ENCODE data around the gene ABI3. TPM values are rescaled to one million over a fixed set of nuclear protein-coding genes. Genes with fewer than 3 reads are reported as not detected.

Gene ABI3
- total RNA-seq, 1 donor from 2014 or later = 0.77 TPM

GRCh38 chr17:49214676-49215360 lies 4.3 kb downstream of the ABI3 start:
- H3K36me3 ChIP-seq (ENCODE audit: insufficient read depth, low read length) = no peaks in the 10 kb centered on the region
- no peaks in the 10 kb centered on the region for H3K9me3 ChIP-seq (ENCODE audit: insufficient read depth, low read depth, low read length)
- no peak overlapping the region for H3K4me2 ChIP-seq (ENCODE audit: low read length)
- no peak overlapping the region for H2AFZ ChIP-seq (ENCODE audit: low read depth, low read length)
- Mint-ChIP-seq H3K4me3 (ENCODE audit: unreplicated experiment) (peak overlapping the region; percentile 58), H3K9me3 (ENCODE audit: unreplicated experiment) (no peaks in the 10 kb centered on the region), H3K4me1 (ENCODE audit: low read depth, unreplicated experiment) (peaks cover 6% of the 10 kb centered on the region), H3K27me3 (ENCODE audit: low read depth, unreplicated experiment) (peaks cover 28% of the 10 kb centered on the region), H3K27ac (ENCODE audit: unreplicated experiment) (no peak overlapping the region), H3K36me3 (ENCODE audit: low read depth, unreplicated experiment) (peaks cover 2% of the 10 kb centered on the region)
- no peak for FAIRE-seq
- H3K27ac ChIP-seq (ENCODE audit: low read depth, low read length) = no peak overlapping the region
- no peaks in the 10 kb centered on the region for H4K20me1 ChIP-seq (ENCODE audit: insufficient read depth, low read length)
- H3K4me1 ChIP-seq (ENCODE audit: insufficient read depth, low read length) = peaks cover 5% of the 10 kb centered on the region
- H3K9ac ChIP-seq (ENCODE audit: low read length) = no peak overlapping the region
- H3K4me3 ChIP-seq (ENCODE audit: insufficient read depth, low read depth, low read length) = no peak overlapping the region
- no peaks in the 10 kb centered on the region for H3K79me2 ChIP-seq (ENCODE audit: insufficient read depth, low read length)
- DNase-seq (ENCODE audit: low read depth) = no peak
- no peaks in the 10 kb centered on the region for H3K27me3 ChIP-seq (ENCODE audit: insufficient read depth, low read length)
- TF ChIP-seq, protein P1, sequence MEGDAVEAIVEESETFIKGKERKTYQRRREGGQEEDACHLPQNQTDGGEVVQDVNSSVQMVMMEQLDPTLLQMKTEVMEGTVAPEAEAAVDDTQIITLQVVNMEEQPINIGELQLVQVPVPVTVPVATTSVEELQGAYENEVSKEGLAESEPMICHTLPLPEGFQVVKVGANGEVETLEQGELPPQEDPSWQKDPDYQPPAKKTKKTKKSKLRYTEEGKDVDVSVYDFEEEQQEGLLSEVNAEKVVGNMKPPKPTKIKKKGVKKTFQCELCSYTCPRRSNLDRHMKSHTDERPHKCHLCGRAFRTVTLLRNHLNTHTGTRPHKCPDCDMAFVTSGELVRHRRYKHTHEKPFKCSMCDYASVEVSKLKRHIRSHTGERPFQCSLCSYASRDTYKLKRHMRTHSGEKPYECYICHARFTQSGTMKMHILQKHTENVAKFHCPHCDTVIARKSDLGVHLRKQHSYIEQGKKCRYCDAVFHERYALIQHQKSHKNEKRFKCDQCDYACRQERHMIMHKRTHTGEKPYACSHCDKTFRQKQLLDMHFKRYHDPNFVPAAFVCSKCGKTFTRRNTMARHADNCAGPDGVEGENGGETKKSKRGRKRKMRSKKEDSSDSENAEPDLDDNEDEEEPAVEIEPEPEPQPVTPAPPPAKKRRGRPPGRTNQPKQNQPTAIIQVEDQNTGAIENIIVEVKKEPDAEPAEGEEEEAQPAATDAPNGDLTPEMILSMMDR (IDR thresholded peaks at IDR 0.05; ENCODE audit: insufficient read depth, low read depth, low read length) = no peak
- TF ChIP-seq EZH2 (IDR thresholded peaks at IDR 0.05; ENCODE audit: insufficient read depth, low read length) = no peak

- Histone ChIP-seq H3K27me3 (ENCODE audit: insufficient read depth, low read length) (peaks cover 2% of the 10 kb centered on the region), H3K9ac (ENCODE audit: low read length) (no peak overlapping the region), H3K27ac (ENCODE audit: low read depth, low read length) (no peak overlapping the region), H3K4me2 (ENCODE audit: low read length) (no peak overlapping the region), H3K4me3 (ENCODE audit: insufficient read depth, low read depth, low read length) (no peak overlapping the region), H2AFZ (ENCODE audit: low read depth, low read length) (no peak overlapping the region), H3K36me3 (ENCODE audit: insufficient read depth, low read length) (no peaks in the 10 kb centered on the region), H3K4me1 (ENCODE audit: insufficient read depth, low read length) (no peaks in the 10 kb centered on the region), H4K20me1 (ENCODE audit: insufficient read depth, low read length) (no peaks in the 10 kb centered on the region), H3K9me3 (ENCODE audit: insufficient read depth, low read depth, low read length) (no peaks in the 10 kb centered on the region), H3K79me2 (ENCODE audit: insufficient read depth, low read length) (no peaks in the 10 kb centered on the region)
- Mint-ChIP-seq H3K27ac (ENCODE audit: unreplicated experiment) (no peak overlapping the region), H3K4me1 (ENCODE audit: low read depth, unreplicated experiment) (no peaks in the 10 kb centered on the region), H3K27me3 (ENCODE audit: low read depth, unreplicated experiment) (peaks cover 31% of the 10 kb centered on the region), H3K36me3 (ENCODE audit: low read depth, unreplicated experiment) (peaks cover 2% of the 10 kb centered on the region), H3K4me3 (ENCODE audit: unreplicated experiment) (no peak overlapping the region), H3K9me3 (ENCODE audit: unreplicated experiment) (no peaks in the 10 kb centered on the region)
- TF ChIP-seq EZH2 (IDR thresholded peaks at IDR 0.05; ENCODE audit: insufficient read depth, low read length) = no peak
- TF ChIP-seq, protein P1 (IDR thresholded peaks at IDR 0.05; ENCODE audit: insufficient read depth, low read depth, low read length) = no peak
- DNase-seq (ENCODE audit: low read depth) = no peak
- no peak for FAIRE-seq
Observed at GRCh38 chr17:49216482-49216881, 6.0 kb downstream of the ABI3 start.

DNA sequence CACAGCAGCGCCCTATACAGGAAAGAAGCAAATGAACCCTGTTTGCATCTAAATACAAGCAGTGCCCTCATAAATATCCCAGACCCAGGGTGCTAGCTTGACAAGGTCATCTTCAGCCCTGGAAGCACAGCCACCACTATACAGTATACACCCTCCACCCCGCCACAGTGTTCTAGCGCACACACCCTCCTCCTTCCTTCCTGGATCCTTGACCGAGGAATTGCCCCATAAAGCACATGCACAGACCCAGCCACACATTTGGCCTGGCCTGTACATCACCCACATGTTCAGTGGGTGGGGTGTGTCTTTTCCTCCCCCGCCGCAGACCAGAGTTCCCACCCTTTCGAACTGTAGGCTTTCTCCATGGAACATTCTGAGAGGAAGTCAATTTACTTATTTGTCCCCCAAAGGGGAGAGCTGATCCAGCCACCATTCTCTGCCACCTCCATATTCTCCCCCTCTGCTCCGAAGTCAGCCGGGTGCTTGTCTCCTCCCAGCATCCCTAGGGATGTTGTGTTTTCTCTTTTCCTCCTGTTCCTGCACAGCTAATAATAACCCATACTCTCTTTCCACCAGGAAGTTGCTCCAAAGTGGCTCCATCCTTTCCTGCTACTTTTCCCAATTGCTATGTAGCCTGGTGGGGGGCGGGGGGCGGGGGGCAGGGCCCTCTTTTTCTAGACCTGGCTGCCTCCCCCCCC lies 6.6 kb downstream of the ABI3 start:
- H3K27ac Mint-ChIP-seq (ENCODE audit: unreplicated experiment) = no peak overlapping the region
- no peak for TF ChIP-seq EZH2 (IDR thresholded peaks at IDR 0.05; ENCODE audit: insufficient read depth, low read length)
- TF ChIP-seq, protein P1 (IDR thresholded peaks at IDR 0.05; ENCODE audit: insufficient read depth, low read depth, low read length) = no peak

More for the DNA sequence above, 6.6 kb downstream of the ABI3 start:
- H3K36me3 ChIP-seq (ENCODE audit: insufficient read depth, low read length) = no peaks in the 10 kb centered on the region
- H3K9ac ChIP-seq (ENCODE audit: low read length) = no peak overlapping the region
- no peaks in the 10 kb centered on the region for H3K4me1 ChIP-seq (ENCODE audit: insufficient read depth, low read length)
- H3K4me2 ChIP-seq (ENCODE audit: low read length) = no peak overlapping the region
- H4K20me1 ChIP-seq (ENCODE audit: insufficient read depth, low read length) = no peaks in the 10 kb centered on the region
- no peaks in the 10 kb centered on the region for H3K79me2 ChIP-seq (ENCODE audit: insufficient read depth, low read length)
- H3K9me3 ChIP-seq (ENCODE audit: insufficient read depth, low read depth, low read length) = no peaks in the 10 kb centered on the region
- Mint-ChIP-seq H3K4me1 (ENCODE audit: low read depth, unreplicated experiment) (no peaks in the 10 kb centered on the region), H3K36me3 (ENCODE audit: low read depth, unreplicated experiment) (peaks cover 2% of the 10 kb centered on the region), H3K27me3 (ENCODE audit: low read depth, unreplicated experiment) (peaks cover 37% of the 10 kb centered on the region), H3K9me3 (ENCODE audit: unreplicated experiment) (no peaks in the 10 kb centered on the region), H3K4me3 (ENCODE audit: unreplicated experiment) (no peak overlapping the region)
- H3K4me3 ChIP-seq (ENCODE audit: insufficient read depth, low read depth, low read length) = no peak overlapping the region
- H3K27ac ChIP-seq (ENCODE audit: low read depth, low read length) = no peak overlapping the region
- peaks cover 3% of the 10 kb centered on the region for H3K27me3 ChIP-seq (ENCODE audit: insufficient read depth, low read length)
- no peak overlapping the region for H2AFZ ChIP-seq (ENCODE audit: low read depth, low read length)
- DNase-seq (ENCODE audit: low read depth) (no peak), FAIRE-seq (no peak)
